NCI-H1694 (cell line): Measurements from ENCODE around the gene SYNC.
"Not testable (repeated sequence)": the region's sequence is repeated elsewhere in the genome, so short reads cannot be mapped to it uniquely, and the experiment has no call there.

Experiments
- DNase-seq: peaks from one replicate; lab custom pipeline; 2025; lab: John Stamatoyannopoulos, UW

The SYNC gene

DNA sequence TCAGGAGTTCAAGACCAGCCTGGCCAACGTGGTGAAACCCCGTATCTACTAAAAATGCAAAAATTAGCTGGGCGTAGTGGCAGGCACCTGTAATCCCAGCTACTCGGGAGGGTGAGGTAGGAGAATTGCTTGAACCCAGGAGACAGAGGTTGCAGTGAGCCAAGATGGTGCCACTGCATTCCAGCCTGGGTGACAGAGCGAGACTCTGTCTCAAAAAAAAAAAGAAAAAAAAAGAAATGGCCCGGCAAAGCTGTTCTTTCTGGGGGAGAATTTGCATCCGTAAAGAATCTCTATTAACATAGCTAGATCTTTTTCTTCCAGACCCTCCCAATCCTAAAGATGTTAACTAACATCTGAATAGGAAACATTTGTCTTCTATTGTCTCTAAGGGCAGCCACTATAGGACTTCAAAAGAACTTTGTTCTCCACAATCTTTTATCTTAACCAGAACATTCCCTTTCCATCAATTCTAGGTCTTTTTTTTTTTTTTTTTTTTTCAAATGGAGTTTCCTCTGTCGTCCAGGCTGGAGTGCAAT, 60.2 kb downstream of the SYNC start:
- DNase-seq, result not testable (repeated sequence)

DNA sequence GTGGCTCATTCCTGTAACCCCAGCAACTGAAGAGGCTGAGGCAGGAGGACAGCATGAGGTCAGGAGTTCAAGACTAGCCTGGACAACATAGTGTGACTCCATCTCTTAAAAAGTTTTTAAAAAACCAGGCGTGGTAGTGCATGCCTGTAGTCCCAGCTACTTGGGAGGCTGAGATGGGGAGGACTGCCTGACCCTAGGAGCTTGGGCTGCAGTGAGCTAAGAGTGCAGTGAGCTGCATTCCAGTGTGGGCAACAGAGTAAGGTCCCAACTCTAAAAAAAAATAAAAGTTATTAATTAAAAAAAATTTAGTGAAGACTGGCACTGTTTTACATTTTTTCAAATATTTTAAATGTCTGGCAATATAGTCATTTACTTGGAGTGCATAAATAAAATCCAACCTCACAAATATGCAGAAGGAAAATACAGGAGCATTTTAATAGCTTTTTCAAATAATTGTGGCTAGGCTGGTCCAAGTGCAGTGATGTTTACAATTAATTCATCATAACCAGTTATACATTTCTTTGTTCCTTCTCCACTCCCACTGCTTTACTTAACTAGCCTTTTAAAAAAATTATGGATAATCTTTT, 63.0 kb downstream of the SYNC start:
- DNase-seq, result no peak

DNA sequence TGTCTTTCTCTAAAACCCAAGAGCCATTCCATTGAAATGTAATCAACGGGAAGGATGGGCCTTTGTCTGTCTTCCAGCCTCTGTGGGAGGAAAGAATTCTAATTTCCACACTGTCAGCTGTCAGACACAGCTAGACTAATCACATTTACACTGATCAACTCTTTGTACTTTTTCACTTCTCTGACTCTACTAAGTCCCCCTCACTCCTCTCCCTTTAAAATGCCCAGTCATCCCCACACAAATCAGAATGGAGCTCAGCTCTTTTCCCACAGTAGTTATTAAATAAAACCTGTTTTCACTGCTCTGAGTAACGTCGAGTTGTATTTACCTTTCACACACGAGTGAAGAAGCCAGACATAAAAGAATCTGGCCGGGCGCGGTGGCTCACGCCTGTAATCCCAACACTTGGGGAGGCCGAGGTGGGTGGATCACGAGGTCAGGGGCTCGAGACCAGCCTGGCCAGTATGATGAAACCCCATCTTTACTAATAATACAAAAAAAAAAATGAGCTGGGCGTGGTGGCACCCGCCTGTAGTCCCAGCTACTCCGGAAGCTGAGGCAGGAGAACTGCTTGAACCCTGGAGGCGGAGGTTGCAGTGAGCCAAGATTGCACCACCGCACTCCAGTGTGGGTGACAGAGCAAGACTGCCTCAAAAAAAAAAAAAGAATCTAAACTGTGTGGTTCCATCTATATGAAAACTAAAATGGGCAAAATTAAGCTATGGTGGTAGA, 65.5 kb downstream of the SYNC start:
- no peak for DNase-seq

DNA sequence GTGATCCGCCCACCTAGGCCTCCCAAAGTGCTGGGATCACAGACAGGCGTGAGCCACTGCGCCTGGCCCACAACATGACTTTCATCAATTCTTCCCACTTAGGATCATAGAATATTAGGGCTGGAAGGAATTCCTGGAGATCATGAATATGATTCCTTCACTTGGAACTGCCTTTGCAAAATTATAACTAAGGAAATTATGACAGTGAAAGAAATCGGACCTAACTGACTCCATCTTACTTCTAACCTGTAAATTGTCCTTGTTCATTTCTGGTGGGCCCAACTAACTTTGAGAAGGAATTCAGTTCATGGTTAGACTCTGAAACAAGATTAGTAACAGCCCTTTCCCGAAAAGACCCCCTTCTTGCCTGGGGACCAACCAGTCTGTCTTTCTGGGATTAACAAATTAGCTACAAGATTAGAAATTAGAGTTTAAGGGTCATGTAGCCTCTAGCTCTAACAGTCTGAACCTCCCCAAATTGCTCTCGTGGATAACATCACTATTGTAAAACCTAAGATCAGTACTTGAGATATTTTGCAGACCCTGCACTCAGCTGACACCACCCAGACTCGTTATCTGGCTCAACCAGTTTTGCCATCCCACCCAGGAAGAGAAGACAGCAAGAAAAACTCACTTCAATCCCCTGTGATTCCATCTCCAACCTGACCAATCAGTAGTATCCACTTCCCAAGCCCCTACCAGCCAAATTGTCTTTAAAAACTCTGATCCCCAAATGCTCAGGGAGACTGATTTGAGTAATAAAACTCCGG, 66.9 kb downstream of the SYNC start:
- DNase-seq, result no peak

DNA sequence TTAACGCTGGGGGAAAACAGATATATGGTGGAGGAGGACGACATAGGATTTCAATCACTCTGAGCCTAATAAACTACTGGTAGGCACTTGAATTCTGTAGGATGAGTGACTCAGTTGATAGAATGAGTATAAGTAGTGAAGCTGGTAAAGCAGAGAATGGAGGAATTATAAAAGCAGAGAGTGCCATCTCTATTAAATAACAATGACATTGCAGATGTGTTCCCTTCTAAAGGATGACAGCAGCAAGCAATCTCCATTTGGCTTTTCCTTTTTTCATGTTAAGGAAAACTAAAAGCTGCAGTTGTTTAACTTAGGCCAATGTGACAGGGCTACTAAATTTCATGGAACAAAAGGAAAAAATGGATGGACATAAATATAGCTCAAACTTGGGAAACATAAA, 69.7 kb downstream of the SYNC start:
- DNase-seq, result no peak

DNA sequence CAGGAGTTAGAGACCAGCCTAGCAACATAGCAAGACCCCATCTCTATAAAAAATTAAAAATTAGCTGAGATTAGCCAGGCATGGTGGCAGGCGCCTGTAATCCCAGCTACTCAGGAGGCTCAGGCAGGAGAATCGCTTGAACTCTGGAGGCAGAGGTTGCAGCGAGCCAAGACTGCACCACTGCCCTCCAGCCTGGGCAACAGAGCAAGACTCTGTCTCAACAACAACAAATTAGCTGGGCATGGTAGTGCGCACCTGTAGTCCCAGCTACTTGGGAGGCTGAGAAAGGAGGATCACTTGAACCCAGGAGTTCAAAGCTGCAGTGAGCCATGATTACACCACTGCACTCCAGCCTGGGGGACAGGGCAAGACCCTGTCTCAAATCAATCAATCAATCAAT, 72.4 kb downstream of the SYNC start:
- not testable (repeated sequence) for DNase-seq
